HepG2 (cell line): ENCODE results near the gene SUSD3. TPM values are rescaled to one million over a fixed set of nuclear protein-coding genes. Genes with fewer than 3 reads are reported as not detected.
A peak's percentile ranks its signal among the peaks of the same experiment; 100 is the strongest.

Experiments
- RNF2 ChIP-seq: fragments of 450-650 bp; conservative IDR thresholded peaks from 2 replicates; pipeline ENCODE4 v1.6.1; 2016; ENCODE audit warnings: low read depth
- SOX13 ChIP-seq, 3 experiments: fragments of 450-650 bp in 1 of 3; sonication (generic) in 1 of 3; formaldehyde crosslinking in 1 of 3; IDR thresholded peaks in 2 of 3; conservative IDR thresholded peaks in 1 of 3; 2 replicates each; pipeline versions ENCODE4 v1.5.0 to v1.6.1; 2016 to 2020; ENCODE audit warnings: antibody characterized with exemption in 1 of 3, mild to moderate bottlenecking in 1 of 3, missing compliant biosample characterization in 1 of 3, missing genetic modification reagents in 1 of 3, moderate library complexity in 1 of 3
- SUZ12 ChIP-seq: fragments of 150-350 bp; IDR thresholded peaks from 2 replicates; pipeline ENCODE4 v1.6.1; 2014; ENCODE audit warnings: low read depth, low read length
- SYNCRIP ChIP-seq: fragments of 200-400 bp; formaldehyde crosslinking; IDR thresholded peaks from 2 replicates; pipeline ENCODE4 v1.6.1; 2018; ENCODE audit warnings: mild to moderate bottlenecking, low read depth, low read length; ENCODE audit not compliant: insufficient read depth
- XBP1 ChIP-seq: sonication (generic); formaldehyde crosslinking; IDR thresholded peaks from 2 replicates; pipeline ENCODE4 v1.5.0; 2020; ENCODE audit warnings: missing genetic modification reagents
- ZFX ChIP-seq: sonication (generic); formaldehyde crosslinking; IDR thresholded peaks from 2 replicates; pipeline ENCODE4 v1.4.0; 2020; ENCODE audit warnings: mild to moderate bottlenecking, low read depth, missing genetic modification reagents, moderate library complexity
- ZNF160 ChIP-seq: sonication (generic); formaldehyde crosslinking; IDR thresholded peaks from 2 replicates; pipeline ENCODE4 v1.8.0; 2022; ENCODE audit warnings: mild to moderate bottlenecking, inconsistent platforms, missing genetic modification reagents
- ZNF253 ChIP-seq: sonication (generic); formaldehyde crosslinking; IDR thresholded peaks from 2 replicates; pipeline ENCODE4 v1.8.0; 2022; ENCODE audit warnings: mild to moderate bottlenecking, missing genetic modification reagents, borderline replicate concordance
- ZNF563 ChIP-seq: sonication (generic); formaldehyde crosslinking; IDR thresholded peaks from 2 replicates; pipeline ENCODE4 v1.8.0; 2022; ENCODE audit warnings: mild to moderate bottlenecking, moderate library complexity, missing genetic modification reagents
- ZNF775 ChIP-seq: sonication (generic); formaldehyde crosslinking; IDR thresholded peaks from 2 replicates; pipeline ENCODE4 v1.4.0; 2020; ENCODE audit warnings: missing genetic modification reagents, mild to moderate bottlenecking, moderate library complexity, borderline replicate concordance
- ZNF790 ChIP-seq: sonication (generic); formaldehyde crosslinking; IDR thresholded peaks from 2 replicates; pipeline ENCODE4 v1.8.0; 2022; ENCODE audit warnings: missing genetic modification reagents, mild to moderate bottlenecking, borderline replicate concordance
- polyA plus RNA-seq, 8 experiments: library from polyadenylated mRNA; depleted of rRNA in 3 of 8; stranded (reverse) in 7 of 8; unstranded in 1 of 8; fragments of >200 nt; fragmentation: Illumina TruSeq in 4 of 8; extraction: Trizol in 4 of 8; gene quantifications; 2 replicates each; pipeline versions ENCODE4 v1.2.1 to v1.2.3, GENCODE V29; 2011 to 2016; ENCODE audit warnings: low read depth in 4 of 8, missing spikeins in 1 of 8, mixed read lengths in 1 of 8; ENCODE audit not compliant: insufficient read depth in 1 of 8
- total RNA-seq, 5 experiments: library from RNA; depleted of rRNA; stranded (reverse); fragments of >200 nt; fragmentation: Illumina TruSeq; extraction: Trizol; gene quantifications; 2 replicates each; pipeline ENCODE4 v1.2.3, GENCODE V29; 2016; ENCODE audit warnings: low read depth in 1 of 5
- TF ChIP-seq, protein P1 (sequence below): sonication (generic); formaldehyde crosslinking; IDR thresholded peaks from 2 replicates; pipeline ENCODE4 v1.5.0; 2020; ENCODE audit warnings: missing genetic modification reagents
- TF ChIP-seq, protein P2 (sequence below): sonication (generic); formaldehyde crosslinking; IDR thresholded peaks from 2 replicates; pipeline ENCODE4 v1.5.0; 2020; ENCODE audit warnings: mild to moderate bottlenecking, missing genetic modification reagents
- TF ChIP-seq, protein P3 (sequence below): sonication (generic); formaldehyde crosslinking; IDR thresholded peaks from 2 replicates; pipeline ENCODE4 v1.4.0; 2020; ENCODE audit warnings: missing genetic modification reagents
- TF ChIP-seq, protein P4 (sequence below): sonication (generic); formaldehyde crosslinking; IDR thresholded peaks from 2 replicates; pipeline ENCODE4 v1.8.0; 2023; ENCODE audit warnings: mild to moderate bottlenecking, missing genetic modification reagents
- TF ChIP-seq, protein P5 (sequence below): sonication (generic); formaldehyde crosslinking; IDR thresholded peaks from 2 replicates; pipeline ENCODE4 v1.8.1; 2023; ENCODE audit warnings: mild to moderate bottlenecking, moderate library complexity, missing genetic modification reagents
- TF ChIP-seq, protein P6 (sequence below): sonication (generic); formaldehyde crosslinking; IDR thresholded peaks from 2 replicates; pipeline ENCODE4 v1.8.0; 2022; ENCODE audit warnings: missing genetic modification reagents, mild to moderate bottlenecking, moderate library complexity, borderline replicate concordance

SUSD3 gene
- total and polyA plus RNA-seq, 2 of the 13 experiments (the other 11 are each of a cell fraction or from before 2014, with no cell fraction given), result 7.0 to 9.1 TPM

DNA sequence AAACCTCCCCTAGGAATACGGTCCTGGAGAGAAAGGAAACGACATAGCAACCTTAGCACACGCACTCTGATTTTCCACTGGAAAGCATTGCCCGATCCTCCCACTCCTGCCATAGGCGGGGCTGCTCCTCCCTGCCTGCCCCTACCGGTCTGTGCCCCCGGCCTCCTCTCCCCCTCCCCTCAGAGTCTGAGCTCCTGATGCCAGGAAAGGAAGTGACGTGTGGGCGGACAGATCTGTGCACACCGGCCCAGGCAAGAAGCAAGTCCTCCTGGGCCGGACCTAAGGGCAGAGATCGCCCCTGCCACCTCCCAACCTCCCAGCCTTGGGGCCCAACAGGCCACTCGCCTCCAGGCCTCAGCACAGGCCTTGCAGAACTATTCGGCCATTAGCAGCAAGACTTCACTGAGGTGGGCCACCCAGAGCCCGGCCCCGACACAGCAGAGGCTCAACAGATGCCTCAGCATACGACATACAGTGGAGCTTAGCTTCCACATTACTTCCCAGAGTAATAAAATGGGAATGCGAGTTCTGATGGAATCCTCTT lies 68.4 kb downstream of the SUSD3 start (continued):
- TF ChIP-seq, protein P1, sequence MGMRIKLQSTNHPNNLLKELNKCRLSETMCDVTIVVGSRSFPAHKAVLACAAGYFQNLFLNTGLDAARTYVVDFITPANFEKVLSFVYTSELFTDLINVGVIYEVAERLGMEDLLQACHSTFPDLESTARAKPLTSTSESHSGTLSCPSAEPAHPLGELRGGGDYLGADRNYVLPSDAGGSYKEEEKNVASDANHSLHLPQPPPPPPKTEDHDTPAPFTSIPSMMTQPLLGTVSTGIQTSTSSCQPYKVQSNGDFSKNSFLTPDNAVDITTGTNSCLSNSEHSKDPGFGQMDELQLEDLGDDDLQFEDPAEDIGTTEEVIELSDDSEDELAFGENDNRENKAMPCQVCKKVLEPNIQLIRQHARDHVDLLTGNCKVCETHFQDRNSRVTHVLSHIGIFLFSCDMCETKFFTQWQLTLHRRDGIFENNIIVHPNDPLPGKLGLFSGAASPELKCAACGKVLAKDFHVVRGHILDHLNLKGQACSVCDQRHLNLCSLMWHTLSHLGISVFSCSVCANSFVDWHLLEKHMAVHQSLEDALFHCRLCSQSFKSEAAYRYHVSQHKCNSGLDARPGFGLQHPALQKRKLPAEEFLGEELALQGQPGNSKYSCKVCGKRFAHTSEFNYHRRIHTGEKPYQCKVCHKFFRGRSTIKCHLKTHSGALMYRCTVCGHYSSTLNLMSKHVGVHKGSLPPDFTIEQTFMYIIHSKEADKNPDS (CRISPR knock-in tag), result no peak
- TF ChIP-seq, protein P2, sequence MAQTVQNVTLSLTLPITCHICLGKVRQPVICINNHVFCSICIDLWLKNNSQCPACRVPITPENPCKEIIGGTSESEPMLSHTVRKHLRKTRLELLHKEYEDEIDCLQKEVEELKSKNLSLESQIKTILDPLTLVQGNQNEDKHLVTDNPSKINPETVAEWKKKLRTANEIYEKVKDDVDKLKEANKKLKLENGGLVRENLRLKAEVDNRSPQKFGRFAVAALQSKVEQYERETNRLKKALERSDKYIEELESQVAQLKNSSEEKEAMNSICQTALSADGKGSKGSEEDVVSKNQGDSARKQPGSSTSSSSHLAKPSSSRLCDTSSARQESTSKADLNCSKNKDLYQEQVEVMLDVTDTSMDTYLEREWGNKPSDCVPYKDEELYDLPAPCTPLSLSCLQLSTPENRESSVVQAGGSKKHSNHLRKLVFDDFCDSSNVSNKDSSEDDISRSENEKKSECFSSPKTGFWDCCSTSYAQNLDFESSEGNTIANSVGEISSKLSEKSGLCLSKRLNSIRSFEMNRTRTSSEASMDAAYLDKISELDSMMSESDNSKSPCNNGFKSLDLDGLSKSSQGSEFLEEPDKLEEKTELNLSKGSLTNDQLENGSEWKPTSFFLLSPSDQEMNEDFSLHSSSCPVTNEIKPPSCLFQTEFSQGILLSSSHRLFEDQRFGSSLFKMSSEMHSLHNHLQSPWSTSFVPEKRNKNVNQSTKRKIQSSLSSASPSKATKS, result no peak
- TF ChIP-seq, protein P3, sequence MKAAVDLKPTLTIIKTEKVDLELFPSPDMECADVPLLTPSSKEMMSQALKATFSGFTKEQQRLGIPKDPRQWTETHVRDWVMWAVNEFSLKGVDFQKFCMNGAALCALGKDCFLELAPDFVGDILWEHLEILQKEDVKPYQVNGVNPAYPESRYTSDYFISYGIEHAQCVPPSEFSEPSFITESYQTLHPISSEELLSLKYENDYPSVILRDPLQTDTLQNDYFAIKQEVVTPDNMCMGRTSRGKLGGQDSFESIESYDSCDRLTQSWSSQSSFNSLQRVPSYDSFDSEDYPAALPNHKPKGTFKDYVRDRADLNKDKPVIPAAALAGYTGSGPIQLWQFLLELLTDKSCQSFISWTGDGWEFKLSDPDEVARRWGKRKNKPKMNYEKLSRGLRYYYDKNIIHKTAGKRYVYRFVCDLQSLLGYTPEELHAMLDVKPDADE (CRISPR knock-in tag), result no peak
- TF ChIP-seq ZNF790 (CRISPR knock-in tag), result no peak
- no peak for TF ChIP-seq SOX13 (IDR thresholded peaks at IDR 0.05)
- TF ChIP-seq SOX13 (CRISPR knock-in tag; conservative IDR thresholded peaks at IDR 0.05 in 1 of 2, IDR thresholded peaks at IDR 0.05 in 1 of 2), result no peak
- TF ChIP-seq ZNF563 (CRISPR knock-in tag), result no peak; the same call in 1 of the 2 replicates
- TF ChIP-seq, protein P4, sequence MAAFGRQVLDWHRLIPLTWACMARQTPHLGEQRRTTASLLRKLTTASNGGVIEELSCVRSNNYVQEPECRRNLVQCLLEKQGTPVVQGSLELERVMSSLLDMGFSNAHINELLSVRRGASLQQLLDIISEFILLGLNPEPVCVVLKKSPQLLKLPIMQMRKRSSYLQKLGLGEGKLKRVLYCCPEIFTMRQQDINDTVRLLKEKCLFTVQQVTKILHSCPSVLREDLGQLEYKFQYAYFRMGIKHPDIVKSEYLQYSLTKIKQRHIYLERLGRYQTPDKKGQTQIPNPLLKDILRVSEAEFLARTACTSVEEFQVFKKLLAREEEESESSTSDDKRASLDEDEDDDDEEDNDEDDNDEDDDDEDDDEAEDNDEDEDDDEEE (CRISPR knock-in tag), result no peak
- TF ChIP-seq ZNF160, result 0 out of 2 replicates have a peak, but pooled peaks have one; percentile 29
- peak; percentile 98 for TF ChIP-seq ZFX (CRISPR knock-in tag)
- no peak for TF ChIP-seq ZNF253
- no peak for TF ChIP-seq ZNF775 (CRISPR knock-in tag)
- TF ChIP-seq, protein P5, sequence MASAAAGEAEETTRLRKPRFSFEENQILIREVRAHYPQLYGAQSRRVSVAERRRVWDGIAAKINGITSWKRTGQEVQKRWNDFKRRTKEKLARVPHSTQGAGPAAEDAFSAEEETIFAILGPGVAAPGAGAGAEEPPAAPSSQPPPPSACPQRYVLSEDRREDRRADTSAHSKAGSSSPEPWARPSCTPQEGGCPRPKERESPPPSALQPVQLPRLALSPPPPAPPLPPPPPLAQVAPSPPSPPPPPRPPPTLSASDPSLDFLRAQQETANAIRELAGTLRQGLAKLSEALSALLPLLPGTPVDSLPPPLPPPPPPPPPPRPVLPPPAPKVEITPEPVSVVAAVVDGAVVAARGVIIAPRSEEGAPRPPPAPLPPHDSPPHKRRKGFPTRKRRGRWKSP (CRISPR knock-in tag), result no peak
- TF ChIP-seq RNF2, result no peak
- TF ChIP-seq SUZ12, result no peak
- no peak for TF ChIP-seq SYNCRIP
- TF ChIP-seq XBP1 (CRISPR knock-in tag), result no peak
- TF ChIP-seq, protein P6, sequence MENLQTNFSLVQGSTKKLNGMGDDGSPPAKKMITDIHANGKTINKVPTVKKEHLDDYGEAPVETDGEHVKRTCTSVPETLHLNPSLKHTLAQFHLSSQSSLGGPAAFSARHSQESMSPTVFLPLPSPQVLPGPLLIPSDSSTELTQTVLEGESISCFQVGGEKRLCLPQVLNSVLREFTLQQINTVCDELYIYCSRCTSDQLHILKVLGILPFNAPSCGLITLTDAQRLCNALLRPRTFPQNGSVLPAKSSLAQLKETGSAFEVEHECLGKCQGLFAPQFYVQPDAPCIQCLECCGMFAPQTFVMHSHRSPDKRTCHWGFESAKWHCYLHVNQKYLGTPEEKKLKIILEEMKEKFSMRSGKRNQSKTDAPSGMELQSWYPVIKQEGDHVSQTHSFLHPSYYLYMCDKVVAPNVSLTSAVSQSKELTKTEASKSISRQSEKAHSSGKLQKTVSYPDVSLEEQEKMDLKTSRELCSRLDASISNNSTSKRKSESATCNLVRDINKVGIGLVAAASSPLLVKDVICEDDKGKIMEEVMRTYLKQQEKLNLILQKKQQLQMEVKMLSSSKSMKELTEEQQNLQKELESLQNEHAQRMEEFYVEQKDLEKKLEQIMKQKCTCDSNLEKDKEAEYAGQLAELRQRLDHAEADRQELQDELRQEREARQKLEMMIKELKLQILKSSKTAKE (CRISPR knock-in tag), result no peak
